K562 treated with DMSO at 1 percent for 24 hours (cell line): Measurements from ENCODE around the gene SATB2. TPM values are rescaled to one million over a fixed set of nuclear protein-coding genes. Genes with fewer than 3 reads are reported as not detected.

Experiments used
- total RNA-seq: library from RNA; unstranded; fragments of 300-600 nt; gene quantifications from 2 replicates; pipeline ENCODE4 v1.2.3, GENCODE V29; 2022; ENCODE audit warnings: low read depth; ENCODE audit not compliant: insufficient read depth

Gene SATB2
- 7.8 and 8.9 TPM in 2 replicates for total RNA-seq

GRCh38 chr2:199457147-199458008 is at the start of gene SATB2:
TSS of gene SATB2 (minus strand) at chr2:199457939. CDS start at chr2:199456037, 1,902 bp downstream.

